GM21381 (cell line): ENCODE measurements around the gene TLCD3B.

ENCODE experiments used
- ATAC-seq: cut with Tn5 transposase; IDR thresholded peaks from one replicate; pipeline ENCODE4 v1.9.1; 2021; ENCODE audit warnings: mild to moderate bottlenecking, moderate library complexity; ENCODE audit not compliant: unreplicated experiment

Gene TLCD3B

GRCh38 chr16:29991571-29991904, 39.5 kb downstream of the TLCD3B start:
- no peak for ATAC-seq

GRCh38 chr16:29990883-29991570, 40.0 kb downstream of the TLCD3B start:
- ATAC-seq, result no peak

DNA sequence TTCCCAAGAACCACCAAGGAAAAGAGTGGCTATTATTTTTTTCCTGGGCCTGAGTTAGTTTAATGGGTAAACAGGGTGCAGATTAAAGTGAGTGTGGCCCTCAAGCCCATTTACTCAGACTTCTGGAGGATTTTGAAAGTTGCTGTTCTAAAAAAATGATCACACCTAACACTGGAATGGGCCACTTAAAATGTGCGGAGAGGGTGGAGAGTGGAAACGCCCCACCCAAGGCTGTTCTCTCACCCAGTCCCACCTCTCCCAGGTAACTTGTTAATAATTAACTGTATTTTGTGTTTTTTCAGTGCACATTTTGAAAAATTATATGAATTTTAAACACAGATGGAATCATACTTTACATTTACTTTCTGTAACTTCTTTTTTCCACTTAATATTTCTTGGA, 41.0 kb downstream of the TLCD3B start:
- ATAC-seq, result no peak

- ATAC-seq, result no peak
Measured at GRCh38 chr16:29989111-29989858, 41.8 kb downstream of the TLCD3B start.

DNA sequence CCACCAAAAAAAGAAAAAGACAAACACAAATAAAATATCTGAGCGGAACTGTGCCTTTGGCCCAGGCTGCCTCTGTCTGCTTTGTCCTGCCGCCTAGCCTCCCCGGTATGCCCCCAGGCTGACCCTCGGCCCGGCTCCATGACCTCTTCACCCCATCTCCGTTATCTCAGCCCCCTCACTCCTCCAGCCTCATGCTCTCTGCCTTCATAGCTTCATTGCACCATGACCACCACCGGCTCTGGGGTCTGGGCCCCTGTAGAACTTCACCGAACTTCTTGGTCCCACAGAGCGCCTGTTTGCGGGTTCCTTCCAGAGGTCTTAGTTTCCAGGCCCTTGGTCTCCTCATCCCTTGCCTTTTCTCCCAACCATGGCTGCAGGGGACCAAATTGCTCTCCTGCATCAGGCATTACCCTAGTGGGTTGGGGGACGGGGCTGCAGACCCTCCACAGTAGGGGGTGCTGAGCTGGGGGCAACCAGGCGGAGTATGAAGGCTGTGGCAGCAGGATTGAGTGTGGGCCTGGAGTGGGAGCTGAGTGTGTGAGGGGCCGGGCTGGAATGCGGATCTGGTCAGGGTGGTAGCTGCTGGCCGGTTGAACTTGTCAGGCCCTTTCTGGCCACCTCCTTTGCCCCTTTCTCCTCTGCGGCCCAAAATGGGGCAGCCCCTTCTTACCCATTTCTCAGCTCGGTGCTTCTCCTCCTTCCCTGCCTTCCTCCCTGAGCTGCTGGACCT, 42.6 kb downstream of the TLCD3B start:
- ATAC-seq, result no peak

DNA sequence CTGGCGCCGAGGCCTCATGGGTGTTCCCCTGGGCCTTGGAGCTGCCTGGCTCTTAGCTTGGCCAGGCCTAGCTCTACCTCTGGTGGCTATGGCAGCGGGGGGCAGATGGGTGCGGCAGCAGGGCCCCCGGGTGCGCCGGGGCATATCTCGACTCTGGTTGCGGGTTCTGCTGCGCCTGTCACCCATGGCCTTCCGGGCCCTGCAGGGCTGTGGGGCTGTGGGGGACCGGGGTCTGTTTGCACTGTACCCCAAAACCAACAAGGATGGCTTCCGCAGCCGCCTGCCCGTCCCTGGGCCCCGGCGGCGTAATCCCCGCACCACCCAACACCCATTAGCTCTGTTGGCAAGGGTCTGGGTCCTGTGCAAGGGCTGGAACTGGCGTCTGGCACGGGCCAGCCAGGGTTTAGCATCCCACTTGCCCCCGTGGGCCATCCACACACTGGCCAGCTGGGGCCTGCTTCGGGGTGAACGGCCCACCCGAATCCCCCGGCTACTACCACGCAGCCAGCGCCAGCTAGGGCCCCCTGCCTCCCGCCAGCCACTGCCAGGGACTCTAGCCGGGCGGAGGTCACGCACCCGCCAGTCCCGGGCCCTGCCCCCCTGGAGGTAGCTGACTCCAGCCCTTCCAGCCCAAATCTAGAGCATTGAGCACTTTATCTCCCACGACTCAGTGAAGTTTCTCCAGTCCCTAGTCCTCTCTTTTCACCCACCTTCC, 43.5 kb downstream of the TLCD3B start:
- no peak for ATAC-seq

- no peak for ATAC-seq
Measured at GRCh38 chr16:29986931-29987330, 44.1 kb downstream of the TLCD3B start.

GRCh38 chr16:29986231-29986630, 44.8 kb downstream of the TLCD3B start:
- no peak for ATAC-seq

GRCh38 chr16:29985271-29985811, 45.7 kb downstream of the TLCD3B start:
- ATAC-seq, result no peak

DNA sequence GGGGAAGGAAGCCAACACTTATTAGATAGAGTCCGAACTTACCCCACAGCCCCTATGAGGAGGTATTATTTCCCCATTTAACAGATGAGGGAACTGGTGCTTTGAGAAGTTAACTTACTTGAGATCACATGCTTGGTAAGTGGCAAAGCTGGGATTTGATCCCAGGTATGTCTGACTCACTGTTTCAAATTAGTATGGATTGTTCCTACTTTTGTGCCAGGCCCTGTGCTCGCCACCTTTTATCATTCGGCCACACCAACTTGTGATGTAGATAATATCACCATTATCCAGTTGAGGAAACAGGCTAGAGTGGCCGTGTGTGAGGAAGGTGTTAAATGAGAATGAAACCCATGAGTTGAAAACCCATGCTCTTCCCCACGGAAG, 46.3 kb downstream of the TLCD3B start:
- no peak for ATAC-seq

GRCh38 chr16:29984137-29984763, 46.8 kb downstream of the TLCD3B start:
- no peak for ATAC-seq

DNA sequence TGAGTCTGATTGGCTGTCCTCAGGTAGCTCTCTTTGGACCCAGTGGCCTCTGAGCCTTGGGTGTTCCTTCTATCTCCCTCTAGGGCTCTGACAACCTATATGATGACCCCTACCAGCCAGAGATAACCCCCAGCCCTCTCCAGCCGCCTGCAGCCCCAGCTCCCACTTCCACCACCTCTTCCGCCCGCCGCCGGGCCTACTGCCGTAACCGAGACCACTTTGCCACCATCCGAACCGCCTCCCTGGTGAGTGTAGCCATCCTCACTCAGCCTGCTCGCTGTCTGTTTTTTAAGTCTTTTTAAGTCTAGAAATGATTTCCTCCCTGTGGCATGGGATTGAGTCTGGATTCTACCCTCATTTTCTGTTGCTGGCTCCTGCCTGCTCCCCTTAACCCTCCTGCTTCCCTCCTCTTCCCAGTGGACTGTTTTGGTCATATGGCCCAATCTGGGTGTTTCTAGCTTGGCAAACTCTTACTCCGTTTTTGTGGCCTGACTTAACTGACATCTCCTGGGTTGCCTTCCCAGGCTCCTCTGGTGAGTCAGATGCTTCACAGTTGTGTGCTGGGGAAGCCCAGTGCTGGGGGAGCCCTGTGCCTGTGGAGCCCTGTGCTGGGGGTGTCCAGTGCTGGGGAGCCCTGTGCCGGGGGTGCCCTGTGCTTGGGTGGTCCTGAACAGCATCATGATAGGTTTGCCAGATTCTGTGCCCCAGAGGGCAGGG, 47.5 kb downstream of the TLCD3B start:
- no peak for ATAC-seq

GRCh38 chr16:29982560-29983419, 48.3 kb downstream of the TLCD3B start:
- ATAC-seq, result no peak

GRCh38 chr16:29978564-29979270, 52.4 kb downstream of the TLCD3B start:
- ATAC-seq, result no peak

- no peak for ATAC-seq
Measured at GRCh38 chr16:29978081-29978480, 53.0 kb downstream of the TLCD3B start.

- ATAC-seq, result no peak
Measured at GRCh38 chr16:29977063-29977825, 53.8 kb downstream of the TLCD3B start.

DNA sequence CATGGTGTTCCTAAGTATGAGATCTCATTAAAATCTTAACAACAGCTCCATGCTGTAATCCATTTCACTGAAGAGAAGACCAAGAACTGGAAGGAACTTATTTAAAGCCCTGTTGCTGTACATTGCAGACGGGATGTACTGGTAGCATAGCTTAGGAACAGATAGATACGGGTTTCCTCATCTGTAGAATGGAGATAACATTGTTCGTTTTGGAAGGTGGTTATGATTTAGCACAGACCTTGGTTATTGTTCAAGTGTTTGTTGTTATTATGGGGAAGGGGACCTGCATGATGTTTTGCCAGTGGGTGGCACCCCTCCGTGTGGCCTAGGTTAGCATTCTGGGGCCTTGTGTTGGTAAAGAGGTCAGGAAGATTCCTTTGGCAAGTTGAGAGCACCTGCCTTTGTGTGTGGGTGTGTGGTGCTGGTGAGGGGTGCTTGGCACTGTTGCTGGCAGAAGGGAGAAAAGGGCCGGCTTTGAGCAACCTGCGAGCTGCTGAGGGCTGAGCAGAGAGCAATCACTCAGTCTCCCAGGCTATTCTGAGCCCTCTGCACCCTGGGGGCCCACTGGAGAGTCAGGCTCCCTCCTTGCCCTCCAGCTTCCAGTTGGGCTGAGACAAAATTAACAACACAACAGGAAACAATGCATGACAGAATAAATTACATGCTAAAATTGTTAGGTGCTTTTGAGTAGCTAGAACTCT, 55.1 kb downstream of the TLCD3B start:
- ATAC-seq, result no peak
